ENCODE results near the gene MGST2.

The MGST2 gene

DNA sequence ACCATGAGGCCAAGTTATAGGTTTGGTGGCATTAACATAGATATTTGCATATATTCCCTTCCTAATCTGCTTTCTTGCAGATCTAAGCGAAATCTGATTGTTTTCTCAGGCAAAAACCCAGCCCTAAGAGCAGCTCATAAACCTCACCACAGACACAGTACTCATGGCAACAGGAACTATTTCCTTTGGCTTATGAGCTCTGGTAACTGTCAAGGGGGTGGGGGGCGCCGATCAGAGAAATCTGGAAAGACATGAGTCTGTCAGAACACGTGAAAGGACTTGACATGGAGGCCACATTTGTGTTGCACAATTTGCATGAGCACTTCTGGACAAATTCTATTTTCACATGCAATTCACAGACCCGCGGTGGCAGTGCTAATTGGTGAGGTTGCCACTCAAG, 83.7 kb downstream of the MGST2 start:
- TF ChIP-seq, protein P1, sequence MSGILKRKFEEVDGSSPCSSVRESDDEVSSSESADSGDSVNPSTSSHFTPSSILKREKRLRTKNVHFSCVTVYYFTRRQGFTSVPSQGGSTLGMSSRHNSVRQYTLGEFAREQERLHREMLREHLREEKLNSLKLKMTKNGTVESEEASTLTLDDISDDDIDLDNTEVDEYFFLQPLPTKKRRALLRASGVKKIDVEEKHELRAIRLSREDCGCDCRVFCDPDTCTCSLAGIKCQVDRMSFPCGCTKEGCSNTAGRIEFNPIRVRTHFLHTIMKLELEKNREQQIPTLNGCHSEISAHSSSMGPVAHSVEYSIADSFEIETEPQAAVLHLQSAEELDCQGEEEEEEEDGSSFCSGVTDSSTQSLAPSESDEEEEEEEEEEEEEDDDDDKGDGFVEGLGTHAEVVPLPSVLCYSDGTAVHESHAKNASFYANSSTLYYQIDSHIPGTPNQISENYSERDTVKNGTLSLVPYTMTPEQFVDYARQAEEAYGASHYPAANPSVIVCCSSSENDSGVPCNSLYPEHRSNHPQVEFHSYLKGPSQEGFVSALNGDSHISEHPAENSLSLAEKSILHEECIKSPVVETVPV (CRISPR knock-in tag; IDR thresholded peaks at IDR 0.05) = no peak
- no peak for TF ChIP-seq TOX (CRISPR knock-in tag; IDR thresholded peaks at IDR 0.05; ENCODE audit: borderline replicate concordance)
- TF ChIP-seq ARNTL (CRISPR knock-in tag; IDR thresholded peaks at IDR 0.05; ENCODE audit: borderline replicate concordance, low read depth) = no peak
- no peak for TF ChIP-seq ZNF8 (CRISPR knock-in tag; IDR thresholded peaks at IDR 0.05)
- no peak for TF ChIP-seq ISL1 (CRISPR knock-in tag; IDR thresholded peaks at IDR 0.05)
- no peak for TF ChIP-seq ZNF70 (CRISPR knock-in tag; IDR thresholded peaks at IDR 0.05)
- no peak for TF ChIP-seq CSDC2 (CRISPR knock-in tag; IDR thresholded peaks at IDR 0.05)
- TF ChIP-seq ZFP3 (CRISPR knock-in tag; IDR thresholded peaks at IDR 0.05) = no peak
- ATAC-seq = no peak

DNA sequence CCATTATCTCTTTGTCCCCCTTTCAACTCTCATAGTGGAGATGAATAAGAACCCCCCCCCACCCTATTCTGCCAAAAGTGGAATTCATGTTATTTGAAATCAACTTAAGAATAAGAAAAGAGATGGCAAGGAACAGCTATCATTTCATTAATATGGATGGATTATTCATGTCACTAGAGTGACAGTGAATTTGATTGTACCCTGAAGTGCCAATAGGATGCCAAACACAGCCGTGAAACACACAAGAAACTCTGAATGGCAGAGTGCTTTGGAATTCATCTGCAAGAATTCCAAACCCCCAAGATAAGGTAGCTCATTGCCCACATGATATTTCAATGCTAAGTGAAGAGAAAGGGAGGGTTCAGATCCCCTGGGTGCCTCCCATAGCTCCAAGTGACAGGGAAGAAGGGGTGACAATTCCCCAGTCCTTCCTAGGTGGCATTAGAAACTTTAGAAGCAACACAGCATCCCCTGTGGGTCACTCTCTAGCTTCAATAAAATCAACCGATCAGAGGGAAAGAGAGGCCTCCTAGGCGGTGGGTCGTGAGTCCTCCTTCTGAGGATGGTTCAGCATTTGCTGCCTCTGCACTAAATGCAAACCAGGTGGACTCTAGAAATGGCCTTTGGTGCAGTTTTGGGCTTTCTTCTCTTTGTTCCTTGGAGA, 84.3 kb downstream of the MGST2 start:
- ATAC-seq = no peak
- TF ChIP-seq, protein P2, sequence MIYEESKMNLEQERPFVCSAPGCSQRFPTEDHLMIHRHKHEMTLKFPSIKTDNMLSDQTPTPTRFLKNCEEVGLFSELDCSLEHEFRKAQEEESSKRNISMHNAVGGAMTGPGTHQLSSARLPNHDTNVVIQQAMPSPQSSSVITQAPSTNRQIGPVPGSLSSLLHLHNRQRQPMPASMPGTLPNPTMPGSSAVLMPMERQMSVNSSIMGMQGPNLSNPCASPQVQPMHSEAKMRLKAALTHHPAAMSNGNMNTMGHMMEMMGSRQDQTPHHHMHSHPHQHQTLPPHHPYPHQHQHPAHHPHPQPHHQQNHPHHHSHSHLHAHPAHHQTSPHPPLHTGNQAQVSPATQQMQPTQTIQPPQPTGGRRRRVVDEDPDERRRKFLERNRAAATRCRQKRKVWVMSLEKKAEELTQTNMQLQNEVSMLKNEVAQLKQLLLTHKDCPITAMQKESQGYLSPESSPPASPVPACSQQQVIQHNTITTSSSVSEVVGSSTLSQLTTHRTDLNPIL (CRISPR knock-in tag; IDR thresholded peaks at IDR 0.05; ENCODE audit: low read depth) = no peak
- TF ChIP-seq GLIS3 (CRISPR knock-in tag; IDR thresholded peaks at IDR 0.05) = no peak
- TF ChIP-seq SNAI2 (CRISPR knock-in tag; IDR thresholded peaks at IDR 0.05) = no peak
- TF ChIP-seq, protein P3, sequence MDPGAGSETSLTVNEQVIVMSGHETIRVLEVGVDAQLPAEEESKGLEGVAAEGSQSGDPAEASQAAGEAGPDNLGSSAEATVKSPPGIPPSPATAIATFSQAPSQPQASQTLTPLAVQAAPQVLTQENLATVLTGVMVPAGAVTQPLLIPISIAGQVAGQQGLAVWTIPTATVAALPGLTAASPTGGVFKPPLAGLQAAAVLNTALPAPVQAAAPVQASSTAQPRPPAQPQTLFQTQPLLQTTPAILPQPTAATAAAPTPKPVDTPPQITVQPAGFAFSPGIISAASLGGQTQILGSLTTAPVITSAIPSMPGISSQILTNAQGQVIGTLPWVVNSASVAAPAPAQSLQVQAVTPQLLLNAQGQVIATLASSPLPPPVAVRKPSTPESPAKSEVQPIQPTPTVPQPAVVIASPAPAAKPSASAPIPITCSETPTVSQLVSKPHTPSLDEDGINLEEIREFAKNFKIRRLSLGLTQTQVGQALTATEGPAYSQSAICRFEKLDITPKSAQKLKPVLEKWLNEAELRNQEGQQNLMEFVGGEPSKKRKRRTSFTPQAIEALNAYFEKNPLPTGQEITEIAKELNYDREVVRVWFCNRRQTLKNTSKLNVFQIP (CRISPR knock-in tag; IDR thresholded peaks at IDR 0.05; ENCODE audit: borderline replicate concordance, low read depth) = no peak
- TF ChIP-seq ESRRG (CRISPR knock-in tag; IDR thresholded peaks at IDR 0.05) = no peak
- TF ChIP-seq, protein P1 (CRISPR knock-in tag; IDR thresholded peaks at IDR 0.05) = no peak
- TF ChIP-seq PPARA (CRISPR knock-in tag; IDR thresholded peaks at IDR 0.05; ENCODE audit: borderline replicate concordance) = no peak
- no peak for TF ChIP-seq ZFP3 (CRISPR knock-in tag; IDR thresholded peaks at IDR 0.05)
- no peak for TF ChIP-seq BACH2 (CRISPR knock-in tag; IDR thresholded peaks at IDR 0.05; ENCODE audit: borderline replicate concordance)
- no peak for TF ChIP-seq ZNF8 (CRISPR knock-in tag; IDR thresholded peaks at IDR 0.05)
- no peak for TF ChIP-seq ZC3H10 (CRISPR knock-in tag; IDR thresholded peaks at IDR 0.05)
- no peak for TF ChIP-seq CSDC2 (CRISPR knock-in tag; IDR thresholded peaks at IDR 0.05)
- no peak for TF ChIP-seq ARNTL (CRISPR knock-in tag; IDR thresholded peaks at IDR 0.05; ENCODE audit: borderline replicate concordance, low read depth)
- no peak for TF ChIP-seq TOX (CRISPR knock-in tag; IDR thresholded peaks at IDR 0.05; ENCODE audit: borderline replicate concordance)
- no peak for TF ChIP-seq ZNF565 (CRISPR knock-in tag; conservative IDR thresholded peaks at IDR 0.05; ENCODE audit: low read depth)
- no peak for TF ChIP-seq OSR1 (CRISPR knock-in tag; IDR thresholded peaks at IDR 0.05)
- TF ChIP-seq ISL1 (CRISPR knock-in tag; IDR thresholded peaks at IDR 0.05) = no peak

DNA sequence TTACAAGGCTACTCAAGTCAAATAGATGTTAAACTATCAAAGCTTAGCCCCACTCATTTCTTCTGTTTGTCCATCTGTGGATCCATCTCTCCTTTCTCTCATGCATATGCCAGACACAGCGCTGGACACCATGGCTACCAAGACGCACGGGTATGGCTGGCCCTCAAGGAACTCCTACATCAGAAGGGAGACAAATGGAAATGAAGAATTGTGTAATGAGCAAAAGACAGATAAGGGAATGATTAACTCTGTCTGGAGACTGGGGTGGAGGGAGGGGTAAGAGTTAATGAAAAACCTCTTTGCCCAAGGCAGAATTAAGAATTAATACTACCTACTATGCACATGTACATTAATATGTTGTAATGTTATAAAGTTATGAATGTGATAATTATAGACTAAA, 88.1 kb downstream of the MGST2 start:
- no peak for ATAC-seq
- no peak for TF ChIP-seq RARB (CRISPR knock-in tag; IDR thresholded peaks at IDR 0.05)
- TF ChIP-seq ESRRG (CRISPR knock-in tag; IDR thresholded peaks at IDR 0.05) = no peak
- no peak for TF ChIP-seq GLIS3 (CRISPR knock-in tag; IDR thresholded peaks at IDR 0.05)
- TF ChIP-seq, protein P3 (CRISPR knock-in tag; IDR thresholded peaks at IDR 0.05; ENCODE audit: borderline replicate concordance, low read depth) = no peak
- TF ChIP-seq ZFP30 (CRISPR knock-in tag; IDR thresholded peaks at IDR 0.05) = no peak
- TF ChIP-seq ZC3H10 (CRISPR knock-in tag; IDR thresholded peaks at IDR 0.05) = no peak
- TF ChIP-seq CSDC2 (CRISPR knock-in tag; IDR thresholded peaks at IDR 0.05) = no peak
- no peak for TF ChIP-seq ZNF8 (CRISPR knock-in tag; IDR thresholded peaks at IDR 0.05)
- TF ChIP-seq, protein P2 (CRISPR knock-in tag; IDR thresholded peaks at IDR 0.05; ENCODE audit: low read depth) = no peak

Data from SK-N-SH treated with all-trans-retinoic acid at 6 μM for 48 hours (cell line).